ENCODE results near the gene TSKU.

GRCh38 chr11:76796511-76797198 is 13.5 kb downstream of the TSKU start:
- TF ChIP-seq, protein P1, sequence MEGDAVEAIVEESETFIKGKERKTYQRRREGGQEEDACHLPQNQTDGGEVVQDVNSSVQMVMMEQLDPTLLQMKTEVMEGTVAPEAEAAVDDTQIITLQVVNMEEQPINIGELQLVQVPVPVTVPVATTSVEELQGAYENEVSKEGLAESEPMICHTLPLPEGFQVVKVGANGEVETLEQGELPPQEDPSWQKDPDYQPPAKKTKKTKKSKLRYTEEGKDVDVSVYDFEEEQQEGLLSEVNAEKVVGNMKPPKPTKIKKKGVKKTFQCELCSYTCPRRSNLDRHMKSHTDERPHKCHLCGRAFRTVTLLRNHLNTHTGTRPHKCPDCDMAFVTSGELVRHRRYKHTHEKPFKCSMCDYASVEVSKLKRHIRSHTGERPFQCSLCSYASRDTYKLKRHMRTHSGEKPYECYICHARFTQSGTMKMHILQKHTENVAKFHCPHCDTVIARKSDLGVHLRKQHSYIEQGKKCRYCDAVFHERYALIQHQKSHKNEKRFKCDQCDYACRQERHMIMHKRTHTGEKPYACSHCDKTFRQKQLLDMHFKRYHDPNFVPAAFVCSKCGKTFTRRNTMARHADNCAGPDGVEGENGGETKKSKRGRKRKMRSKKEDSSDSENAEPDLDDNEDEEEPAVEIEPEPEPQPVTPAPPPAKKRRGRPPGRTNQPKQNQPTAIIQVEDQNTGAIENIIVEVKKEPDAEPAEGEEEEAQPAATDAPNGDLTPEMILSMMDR (conservative IDR thresholded peaks at IDR 0.05; ENCODE audit: low read length) = no peak
- no peak for TF ChIP-seq EZH2phosphoT487 (IDR thresholded peaks at IDR 0.05; ENCODE audit: borderline replicate concordance, low read depth, low read length)

All from OCI-LY7 (cell line).